Astrocyte (in vitro differentiated cells and primary cell): Measurements from ENCODE around the gene CELF6. TPM values are rescaled to one million over a fixed set of nuclear protein-coding genes. Genes with fewer than 3 reads are reported as not detected.

ENCODE experiments used
- DNase-seq: peaks from one replicate; pipeline ENCODE4 v3.0.0-alpha.2; 2010; ENCODE audit warnings: low read depth
- FAIRE-seq: peaks from 2 replicates; lab custom pipeline; 2011; peaks lifted over from hg19 to GRCh38; lab: Jason Lieb, UNC
- H2AFZ ChIP-seq: 2 replicates; pipeline ENCODE4 v1.6.0; 2012; ENCODE audit warnings: low read depth, low read length, inconsistent platforms
- H3K27ac ChIP-seq: 2 replicates; pipeline ENCODE4 v1.5.1; 2011; ENCODE audit warnings: low read depth, low read length, inconsistent platforms
- H3K27me3 ChIP-seq: 2 replicates; pipeline ENCODE4 v1.6.0; 2011; ENCODE audit warnings: low read length, inconsistent platforms; ENCODE audit not compliant: insufficient read depth
- H3K36me3 ChIP-seq: 2 replicates; pipeline ENCODE4 v1.5.1; 2011; ENCODE audit warnings: low read length, inconsistent platforms; ENCODE audit not compliant: insufficient read depth
- H3K4me1 ChIP-seq: 2 replicates; pipeline ENCODE4 v1.5.1; 2011; ENCODE audit warnings: low read length, inconsistent platforms; ENCODE audit not compliant: insufficient read depth
- H3K4me2 ChIP-seq: 2 replicates; pipeline ENCODE4 v1.6.0; 2012; ENCODE audit warnings: low read length, inconsistent platforms
- H3K4me3 ChIP-seq: 2 replicates; pipeline ENCODE4 v1.5.1; 2011; ENCODE audit warnings: low read depth, mild to moderate bottlenecking, low read length, inconsistent platforms; ENCODE audit not compliant: insufficient read depth
- H3K79me2 ChIP-seq: 2 replicates; pipeline ENCODE4 v1.6.0; 2012; ENCODE audit warnings: mild to moderate bottlenecking, low read length, inconsistent platforms; ENCODE audit not compliant: insufficient read depth
- H3K9ac ChIP-seq: 2 replicates; pipeline ENCODE4 v1.6.0; 2012; ENCODE audit warnings: mild to moderate bottlenecking, low read length, inconsistent platforms
- H3K9me3 ChIP-seq: 2 replicates; pipeline ENCODE4 v1.5.1; 2012; ENCODE audit warnings: low read depth, mild to moderate bottlenecking, low read length, inconsistent platforms; ENCODE audit not compliant: insufficient read depth
- H4K20me1 ChIP-seq: 2 replicates; pipeline ENCODE4 v1.6.0; 2012; ENCODE audit warnings: low read length, inconsistent platforms; ENCODE audit not compliant: insufficient read depth
- H3K27ac Mint-ChIP-seq: one replicate; pipeline ENCODE4 v1.8.0; 2021; ENCODE audit warnings: mild to moderate bottlenecking, mixed read lengths; ENCODE audit not compliant: unreplicated experiment
- H3K27me3 Mint-ChIP-seq: one replicate; pipeline ENCODE4 v1.8.0; 2021; ENCODE audit warnings: low read depth, mixed read lengths; ENCODE audit not compliant: unreplicated experiment
- H3K36me3 Mint-ChIP-seq: one replicate; pipeline ENCODE4 v1.8.0; 2021; ENCODE audit warnings: low read depth, mixed read lengths; ENCODE audit not compliant: unreplicated experiment
- H3K4me1 Mint-ChIP-seq: one replicate; pipeline ENCODE4 v1.8.0; 2021; ENCODE audit warnings: low read depth, mixed read lengths; ENCODE audit not compliant: unreplicated experiment
- H3K4me3 Mint-ChIP-seq: one replicate; pipeline ENCODE4 v1.8.0; 2021; ENCODE audit warnings: mild to moderate bottlenecking, moderate library complexity, mixed read lengths; ENCODE audit not compliant: unreplicated experiment
- H3K9me3 Mint-ChIP-seq: one replicate; pipeline ENCODE4 v1.8.0; 2021; ENCODE audit warnings: mild to moderate bottlenecking, mixed read lengths; ENCODE audit not compliant: unreplicated experiment
- CTCF ChIP-seq: IDR thresholded peaks from 2 replicates; pipeline ENCODE4 v1.5.1; 2011; ENCODE audit warnings: low read depth, mild to moderate bottlenecking, inconsistent platforms, low read length, moderate library complexity; ENCODE audit not compliant: insufficient read depth
- EZH2 ChIP-seq: IDR thresholded peaks from 2 replicates; pipeline ENCODE4 v1.6.1; 2012; ENCODE audit warnings: mild to moderate bottlenecking, low read length, inconsistent platforms; ENCODE audit not compliant: insufficient read depth
- total RNA-seq: library from RNA; stranded (reverse); gene quantifications from 2 replicates; pipeline ENCODE4 v1.2.1, GENCODE V29; 2021

Gene CELF6
- total RNA-seq, 1 donor from 2014 or later, result not detected

GRCh38 chr15:72235298-72235697 lies 84.7 kb downstream of the CELF6 start:
- no peak overlapping the region for H3K9ac ChIP-seq
- H3K79me2 ChIP-seq, result peaks cover 29% of the 10 kb centered on the region
- H3K4me3 ChIP-seq, result no peak overlapping the region
- peaks cover 6% of the 10 kb centered on the region for H3K36me3 ChIP-seq
- Mint-ChIP-seq H3K4me3 (no peak overlapping the region), H3K27ac (peak overlapping the region; percentile 84), H3K9me3 (no peaks in the 10 kb centered on the region), H3K27me3 (no peaks in the 10 kb centered on the region), H3K4me1 (peaks cover 44% of the 10 kb centered on the region), H3K36me3 (peaks cover 15% of the 10 kb centered on the region)
- no peaks in the 10 kb centered on the region for H3K9me3 ChIP-seq
- no peak for FAIRE-seq
- no peak overlapping the region for H3K4me2 ChIP-seq
- H3K27me3 ChIP-seq, result no peaks in the 10 kb centered on the region
- no peak overlapping the region for H3K27ac ChIP-seq
- TF ChIP-seq EZH2 (no peak), CTCF (no peak)
- H2AFZ ChIP-seq, result no peak overlapping the region
- peaks cover 31% of the 10 kb centered on the region for H3K4me1 ChIP-seq
- peaks cover 4% of the 10 kb centered on the region for H4K20me1 ChIP-seq
- no peak for DNase-seq

Other genes starting within 250 kb of the CELF6 start
- 25.1 and 26.4 TPM in 2 replicates for gene MYO9A, start 202.0 kb downstream of the CELF6 start, total RNA-seq
- 2.6 and 2.9 TPM in 2 replicates for gene SENP8, start 201.8 kb downstream of the CELF6 start, total RNA-seq
- 0.68 and 0.77 TPM in 2 replicates for gene GRAMD2A, start 122.4 kb downstream of the CELF6 start, total RNA-seq
- gene PKM, start 89.0 kb downstream of the CELF6 start, total RNA-seq, result 2,189 and 2,288 TPM in 2 replicates
- gene PARP6, start 47.6 kb downstream of the CELF6 start, total RNA-seq, result 49.9 and 62.7 TPM in 2 replicates
- gene HEXA, start 55.9 kb upstream of the CELF6 start, total RNA-seq, result 145 and 178 TPM in 2 replicates
- not detected in 2 replicates for gene TMEM202, start 78.1 kb upstream of the CELF6 start, total RNA-seq
- 199 and 212 TPM in 2 replicates for gene ARIH1, start 154.2 kb upstream of the CELF6 start, total RNA-seq